WERI-Rb-1 (cell line): ENCODE data around the gene SLC28A3.
A peak's percentile ranks its signal among the peaks of the same experiment; 100 is the strongest.

Source experiments
- DNase-seq: peaks from one replicate; pipeline ENCODE4 v3.0.0-alpha.2; 2020
- H3K27ac ChIP-seq: fragments of 250-450 bp; sonication (Bioruptor Pico); 2 replicates; pipeline ENCODE4 v1.5.1; 2020; ENCODE audit warnings: mild to moderate bottlenecking, moderate library complexity
- H3K27me3 ChIP-seq: fragments of 250-450 bp; sonication (Bioruptor Pico); 2 replicates; pipeline ENCODE4 v1.5.1; 2021; ENCODE audit warnings: mild to moderate bottlenecking, low read depth, moderate library complexity; ENCODE audit not compliant: insufficient read depth, severe bottlenecking
- H3K36me3 ChIP-seq: fragments of 250-450 bp; sonication (Bioruptor Pico); 2 replicates; pipeline ENCODE4 v1.5.1; 2020; ENCODE audit warnings: mild to moderate bottlenecking, moderate library complexity
- H3K4me3 ChIP-seq: 2 replicates; pipeline ENCODE4 v1.5.1; 2011; ENCODE audit warnings: low read depth, mild to moderate bottlenecking, control low read depth, low read length
- H3K9me3 ChIP-seq: fragments of 250-450 bp; sonication (Bioruptor Pico); 2 replicates; pipeline ENCODE4 v1.5.1; 2021; ENCODE audit warnings: mild to moderate bottlenecking, moderate library complexity; ENCODE audit not compliant: severe bottlenecking
- TF ChIP-seq, protein P1 (sequence below): IDR thresholded peaks from 2 replicates; pipeline ENCODE4 v1.5.1; 2011; ENCODE audit warnings: low read depth, mild to moderate bottlenecking, control low read depth, inconsistent platforms, low read length

Gene SLC28A3

GRCh38 chr9:84318981-84319380 lies 21.6 kb downstream of the SLC28A3 start:
- H3K27me3 ChIP-seq, result no peaks in the 10 kb centered on the region
- no peaks in the 10 kb centered on the region for H3K9me3 ChIP-seq
- no peak overlapping the region for H3K27ac ChIP-seq
- no peaks in the 10 kb centered on the region for H3K36me3 ChIP-seq
- DNase-seq, result no peak
- no peak overlapping the region for H3K4me3 ChIP-seq
- TF ChIP-seq, protein P1, sequence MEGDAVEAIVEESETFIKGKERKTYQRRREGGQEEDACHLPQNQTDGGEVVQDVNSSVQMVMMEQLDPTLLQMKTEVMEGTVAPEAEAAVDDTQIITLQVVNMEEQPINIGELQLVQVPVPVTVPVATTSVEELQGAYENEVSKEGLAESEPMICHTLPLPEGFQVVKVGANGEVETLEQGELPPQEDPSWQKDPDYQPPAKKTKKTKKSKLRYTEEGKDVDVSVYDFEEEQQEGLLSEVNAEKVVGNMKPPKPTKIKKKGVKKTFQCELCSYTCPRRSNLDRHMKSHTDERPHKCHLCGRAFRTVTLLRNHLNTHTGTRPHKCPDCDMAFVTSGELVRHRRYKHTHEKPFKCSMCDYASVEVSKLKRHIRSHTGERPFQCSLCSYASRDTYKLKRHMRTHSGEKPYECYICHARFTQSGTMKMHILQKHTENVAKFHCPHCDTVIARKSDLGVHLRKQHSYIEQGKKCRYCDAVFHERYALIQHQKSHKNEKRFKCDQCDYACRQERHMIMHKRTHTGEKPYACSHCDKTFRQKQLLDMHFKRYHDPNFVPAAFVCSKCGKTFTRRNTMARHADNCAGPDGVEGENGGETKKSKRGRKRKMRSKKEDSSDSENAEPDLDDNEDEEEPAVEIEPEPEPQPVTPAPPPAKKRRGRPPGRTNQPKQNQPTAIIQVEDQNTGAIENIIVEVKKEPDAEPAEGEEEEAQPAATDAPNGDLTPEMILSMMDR, result no peak

DNA sequence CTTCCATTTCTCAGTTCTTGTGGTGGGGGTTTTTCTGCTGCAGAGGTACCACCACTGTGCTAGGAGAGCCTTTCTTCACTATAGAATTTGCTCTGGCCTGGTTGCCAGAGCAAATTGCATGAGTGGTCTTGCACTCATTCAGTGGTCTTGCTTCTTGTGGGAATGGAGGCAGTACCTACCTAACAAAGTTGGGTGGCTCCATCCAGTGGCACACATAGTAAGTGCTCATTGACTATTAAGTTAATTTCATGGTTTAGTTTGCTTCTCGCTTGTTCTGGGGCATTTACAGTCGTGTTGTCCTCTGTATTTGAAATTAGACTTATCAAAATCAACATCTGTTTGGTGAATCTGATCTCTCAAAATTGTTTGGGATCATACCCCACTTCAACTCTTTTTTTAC lies 23.0 kb downstream of the SLC28A3 start:
- no peaks in the 10 kb centered on the region for H3K9me3 ChIP-seq
- no peaks in the 10 kb centered on the region for H3K36me3 ChIP-seq
- no peaks in the 10 kb centered on the region for H3K27me3 ChIP-seq
- TF ChIP-seq, protein P1, result peak; percentile 47; the same call in 1 of the 2 replicates
- H3K4me3 ChIP-seq, result no peak overlapping the region
- no peak for DNase-seq
- H3K27ac ChIP-seq, result no peak overlapping the region

- Histone ChIP-seq H3K9me3 (no peaks in the 10 kb centered on the region), H3K27ac (no peak overlapping the region), H3K4me3 (no peak overlapping the region), H3K27me3 (no peaks in the 10 kb centered on the region), H3K36me3 (no peaks in the 10 kb centered on the region)
- TF ChIP-seq, protein P1, result peak; percentile 52
- peak; percentile 63 for DNase-seq
These were observed 25.2 kb downstream of the SLC28A3 start for GRCh38 chr9:84315278-84315877.

DNA sequence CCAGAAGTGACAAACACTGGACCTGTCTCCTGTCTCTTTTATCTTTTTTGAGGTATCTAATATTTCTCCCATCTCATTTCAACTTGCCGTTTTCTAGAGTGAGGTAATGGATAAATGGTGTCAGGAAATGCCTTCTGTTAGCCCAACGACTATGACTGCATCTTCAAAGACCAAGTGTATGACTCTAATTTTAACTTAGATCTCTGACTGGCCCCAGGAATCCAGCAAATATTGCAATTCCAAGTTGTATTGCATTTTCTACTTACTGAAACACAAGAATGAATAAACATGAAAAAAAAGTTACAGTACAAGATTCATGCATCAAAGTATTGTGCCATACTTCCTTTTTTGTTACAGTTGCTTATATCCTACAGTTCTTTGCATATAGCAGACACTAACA lies 26.3 kb downstream of the SLC28A3 start:
- no peak overlapping the region for H3K27ac ChIP-seq
- H3K9me3 ChIP-seq, result no peaks in the 10 kb centered on the region
- DNase-seq, result no peak
- H3K4me3 ChIP-seq, result no peak overlapping the region
- no peaks in the 10 kb centered on the region for H3K36me3 ChIP-seq
- no peaks in the 10 kb centered on the region for H3K27me3 ChIP-seq
- TF ChIP-seq, protein P1, result no peak

DNA sequence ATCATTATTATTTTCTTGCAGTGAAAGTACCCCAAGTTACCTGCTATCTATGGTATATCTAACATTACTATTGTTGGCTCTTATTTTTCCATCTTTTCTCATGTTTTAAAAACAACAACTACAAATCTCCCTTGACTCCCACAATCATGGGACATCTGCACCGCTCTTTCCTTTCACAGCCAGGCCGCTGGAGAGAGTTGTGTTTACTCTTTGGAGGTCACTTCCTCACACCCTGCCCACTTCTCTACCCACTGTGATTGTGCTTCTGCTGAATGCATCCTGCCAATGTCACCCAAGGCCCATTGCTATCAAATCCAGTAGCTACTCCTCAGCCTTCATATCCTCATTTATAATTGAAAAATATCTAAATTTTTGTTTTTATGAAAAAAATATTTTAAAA lies 29.7 kb downstream of the SLC28A3 start:
- H3K27ac ChIP-seq, result no peak overlapping the region
- TF ChIP-seq, protein P1, result no peak
- no peaks in the 10 kb centered on the region for H3K27me3 ChIP-seq
- no peak for DNase-seq
- H3K4me3 ChIP-seq, result no peak overlapping the region
- H3K9me3 ChIP-seq, result no peaks in the 10 kb centered on the region
- no peaks in the 10 kb centered on the region for H3K36me3 ChIP-seq
